H1 (cell line): ENCODE results near the gene WDR74. TPM values are rescaled to one million over a fixed set of nuclear protein-coding genes. Genes with fewer than 3 reads are reported as not detected.

ENCODE experiments used
- CTCF ChIA-PET: fragments of 300-600 bp; sonication (Branson Sonifier 250); formaldehyde crosslinking; loops from one replicate; lab custom pipeline; 2021; ENCODE audit not compliant: partially characterized antibody; lab: Charles Lee
- POLR2A ChIA-PET: fragments of 300-600 bp; sonication (Branson Sonifier 250); formaldehyde crosslinking; loops from one replicate; lab custom pipeline; 2021; ENCODE audit warnings: inconsistent platforms; ENCODE audit not compliant: partially characterized antibody; lab: Charles Lee
- DNase-seq, 2 experiments: peaks; one replicate each; pipeline versions ENCODE4 v3.0.0 to v3.0.0-alpha.2; 2010 to 2022; ENCODE audit warnings: low spot score in 2 of 2, low read depth in 1 of 2, mixed read lengths in 1 of 2
- FAIRE-seq: peaks from 2 replicates; lab custom pipeline; 2011; peaks lifted over from hg19 to GRCh38; lab: Jason Lieb, UNC
- H2AFZ ChIP-seq: 2 replicates; pipeline ENCODE4 v1.8.1; 2012; ENCODE audit warnings: low read length, inconsistent platforms
- H2AK5ac ChIP-seq: 2 replicates; pipeline ENCODE4 v1.6.1; 2013; ENCODE audit warnings: low read depth, low read length
- H2BK120ac ChIP-seq: replicated peaks from 2 replicates; pipeline ENCODE3; 2013; ENCODE audit warnings: low read depth, low read length, inconsistent platforms
- H2BK12ac ChIP-seq: 2 replicates; pipeline ENCODE4 v1.6.1; 2013; ENCODE audit warnings: low read depth, low read length
- H2BK15ac ChIP-seq: 2 replicates; pipeline ENCODE4 v1.6.1; 2013; ENCODE audit warnings: low read length
- H2BK20ac ChIP-seq: 2 replicates; pipeline ENCODE4 v1.6.1; 2013; ENCODE audit warnings: low read length
- H2BK5ac ChIP-seq: 2 replicates; pipeline ENCODE4 v1.6.1; 2013; ENCODE audit warnings: low read depth, low read length
- H3K14ac ChIP-seq: 2 replicates; pipeline ENCODE4 v1.6.1; 2013; ENCODE audit warnings: inconsistent platforms; ENCODE audit not compliant: insufficient read length
- H3K18ac ChIP-seq: 2 replicates; pipeline ENCODE4 v1.6.1; 2013; ENCODE audit warnings: low read length; ENCODE audit errors: extremely low read depth
- H3K23ac ChIP-seq: 2 replicates; pipeline ENCODE4 v1.6.1; 2013; ENCODE audit warnings: inconsistent platforms; ENCODE audit not compliant: insufficient read length
- H3K23me2 ChIP-seq: 2 replicates; pipeline ENCODE4 v1.6.1; 2013; ENCODE audit warnings: low read depth, low read length
- H3K27ac ChIP-seq: 2 replicates; pipeline ENCODE4 v1.6.1; 2011; ENCODE audit warnings: low read depth, low read length, inconsistent platforms
- H3K27me3 ChIP-seq, 4 experiments: replicated peaks in 1 of 4; 1 replicate in 1 of 4; 2 replicates in 3 of 4; pipeline versions ENCODE4 v1.6.1 to v1.8.1; 2011 to 2013; ENCODE audit warnings: low read length in 3 of 4, mild to moderate bottlenecking in 3 of 4, inconsistent platforms in 2 of 4, mixed read lengths in 2 of 4, moderate library complexity in 1 of 4; ENCODE audit not compliant: control insufficient read depth in 3 of 4, insufficient read depth in 3 of 4; ENCODE audit errors: extremely low read depth in 1 of 4
- H3K36me3 ChIP-seq, 4 experiments: 2 replicates each; pipeline versions ENCODE4 v1.6.1 to v1.8.1; 2011 to 2013; ENCODE audit warnings: mild to moderate bottlenecking in 4 of 4, low read length in 3 of 4, moderate library complexity in 2 of 4, control low read depth in 1 of 4, inconsistent platforms in 1 of 4; ENCODE audit not compliant: insufficient read depth in 4 of 4, control insufficient read depth in 2 of 4
- H3K4ac ChIP-seq: replicated peaks from 2 replicates; pipeline ENCODE3; 2013; ENCODE audit warnings: low read length, low read depth, mixed read lengths, inconsistent platforms; ENCODE audit not compliant: insufficient read length
- H3K4me1 ChIP-seq, 4 experiments: replicated peaks in 1 of 4; 1 replicate in 1 of 4; 2 replicates in 3 of 4; pipeline versions ENCODE4 v1.6.1 to v1.8.1; 2011 to 2013; ENCODE audit warnings: low read length in 3 of 4, inconsistent platforms in 2 of 4, mixed read lengths in 1 of 4; ENCODE audit not compliant: insufficient read depth in 4 of 4, control insufficient read depth in 3 of 4
- H3K4me2 ChIP-seq, 2 experiments: 2 replicates each; pipeline versions ENCODE4 v1.6.1 to v1.8.1; 2011 to 2013; ENCODE audit warnings: low read depth in 2 of 2, low read length in 2 of 2, control low read depth in 1 of 2, inconsistent platforms in 1 of 2, mild to moderate bottlenecking in 1 of 2; ENCODE audit not compliant: insufficient read depth in 1 of 2
- H3K4me3 ChIP-seq, 4 experiments: fragments of 200-600, 300-600 bp in 1 of 4; sonication (generic), shearing (Covaris generic), sonication (Bioruptor Twin) in 1 of 4; 2 replicates each; pipeline versions ENCODE4 v1.5.1 to v1.8.1; 2011 to 2016; ENCODE audit warnings: low read length in 4 of 4, low read depth in 3 of 4, control low read depth in 2 of 4, inconsistent platforms in 2 of 4, mild to moderate bottlenecking in 2 of 4, mixed read lengths in 1 of 4, moderate library complexity in 1 of 4; ENCODE audit not compliant: insufficient read depth in 2 of 4; ENCODE audit errors: extremely low read depth in 1 of 4
- H3K56ac ChIP-seq: replicated peaks from 2 replicates; pipeline ENCODE3; 2013; ENCODE audit warnings: low read depth, mild to moderate bottlenecking, mixed read lengths, low read length, inconsistent platforms; ENCODE audit not compliant: insufficient read length
- H3K79me1 ChIP-seq: 2 replicates; pipeline ENCODE4 v1.6.1; 2013; ENCODE audit warnings: low read depth, low read length, control low read depth
- H3K79me2 ChIP-seq, 2 experiments: 2 replicates each; pipeline versions ENCODE4 v1.6.1 to v1.8.1; 2012 to 2013; ENCODE audit warnings: low read length in 2 of 2, mild to moderate bottlenecking in 2 of 2, inconsistent platforms in 1 of 2; ENCODE audit not compliant: insufficient read depth in 2 of 2, control insufficient read depth in 1 of 2
- H3K9ac ChIP-seq, 4 experiments: replicated peaks in 1 of 4; 1 replicate in 1 of 4; 2 replicates in 3 of 4; pipeline versions ENCODE4 v1.6.1 to v1.8.1; 2011 to 2013; ENCODE audit warnings: low read depth in 3 of 4, low read length in 3 of 4, control low read depth in 2 of 4, mild to moderate bottlenecking in 2 of 4, moderate library complexity in 2 of 4, inconsistent platforms in 1 of 4; ENCODE audit errors: extremely low read depth in 1 of 4
- H3K9me3 ChIP-seq, 2 experiments: 2 replicates each; pipeline versions ENCODE4 v1.6.1 to v1.8.1; 2012 to 2013; ENCODE audit warnings: mild to moderate bottlenecking in 2 of 2, moderate library complexity in 2 of 2, control low read depth in 1 of 2, inconsistent platforms in 1 of 2, low read depth in 1 of 2, low read length in 1 of 2, mixed read lengths in 1 of 2; ENCODE audit not compliant: insufficient read depth in 2 of 2
- H4K20me1 ChIP-seq, 2 experiments: replicated peaks in 1 of 2; 2 replicates each; pipeline versions ENCODE3 to v1.8.1; 2011 to 2013; ENCODE audit warnings: inconsistent platforms in 2 of 2, low read length in 2 of 2, mild to moderate bottlenecking in 1 of 2; ENCODE audit not compliant: insufficient read depth in 2 of 2, control insufficient read depth in 1 of 2
- H4K5ac ChIP-seq: 2 replicates; pipeline ENCODE4 v1.6.1; 2013; ENCODE audit warnings: low read length, low read depth, mixed read lengths, inconsistent platforms; ENCODE audit not compliant: insufficient read length
- H4K8ac ChIP-seq: 2 replicates; pipeline ENCODE4 v1.8.0; 2013; ENCODE audit warnings: mild to moderate bottlenecking, moderate library complexity, low read length, inconsistent platforms; ENCODE audit not compliant: insufficient read depth; ENCODE audit errors: extremely low read depth
- H4K91ac ChIP-seq: replicated peaks from 2 replicates; pipeline ENCODE3; 2013; ENCODE audit warnings: low read length, mixed read lengths, inconsistent platforms; ENCODE audit not compliant: insufficient read length
- BCL11A ChIP-seq, 2 experiments: IDR thresholded peaks; one replicate each; pipeline ENCODE4 v1.6.1; 2011; ENCODE audit warnings: low read depth in 2 of 2, low read length in 2 of 2, mild to moderate bottlenecking in 2 of 2
- CHD2 ChIP-seq: IDR thresholded peaks from 2 replicates; pipeline ENCODE4 v1.6.1; 2012; ENCODE audit warnings: low read length, improper control_type of control experiment
- KDM1A ChIP-seq: fragments of 200-600, 300-600 bp; sonication (generic); IDR thresholded peaks from 2 replicates; pipeline ENCODE4 v1.7.1; 2016; ENCODE audit warnings: mild to moderate bottlenecking, low read length, borderline replicate concordance
- POLR2A ChIP-seq, 2 experiments: IDR thresholded peaks; 1 replicate in 1 of 2; 2 replicates in 1 of 2; pipeline ENCODE4 v1.6.1; 2011; ENCODE audit warnings: low read depth in 2 of 2, low read length in 2 of 2, mild to moderate bottlenecking in 2 of 2; ENCODE audit errors: control extremely low read depth in 1 of 2
- POU5F1 ChIP-seq: IDR thresholded peaks from 2 replicates; pipeline ENCODE4 v1.6.1; 2011; ENCODE audit warnings: low read depth, mild to moderate bottlenecking, low read length, moderate library complexity
- SIN3A ChIP-seq, 2 experiments: IDR thresholded peaks in 1 of 2; conservative IDR thresholded peaks in 1 of 2; 2 replicates each; pipeline ENCODE4 v1.6.1; 2011 to 2012; ENCODE audit warnings: low read length in 2 of 2, improper control_type of control experiment in 1 of 2, low read depth in 1 of 2, mild to moderate bottlenecking in 1 of 2
- SIX5 ChIP-seq: IDR thresholded peaks from 2 replicates; pipeline ENCODE4 v1.6.1; 2011; ENCODE audit warnings: mild to moderate bottlenecking, low read depth, low read length
- TAF7 ChIP-seq: optimal IDR thresholded peaks from 2 replicates; pipeline ENCODE3; 2011; ENCODE audit warnings: low read depth, mild to moderate bottlenecking, inconsistent platforms, low read length, moderate library complexity, borderline replicate concordance
- USF2 ChIP-seq: IDR thresholded peaks from 2 replicates; pipeline ENCODE4 v1.6.1; 2011; ENCODE audit warnings: low read length, improper control_type of control experiment
- WGBS, 2 experiments: shearing (Covaris generic) in 1 of 2; methylation state at CpG; one replicate each; pipeline versions ENCODE4 v1.1.6 to v1.1.7; 2013 to 2015; ENCODE audit warnings: low lambda C conversion rate in 2 of 2, mixed read lengths in 2 of 2, inconsistent platforms in 1 of 2, low coverage in 1 of 2, missing lambda C conversion rate in 1 of 2; ENCODE audit not compliant: insufficient replicate concordance in 2 of 2, insufficient coverage in 1 of 2, insufficient read length in 1 of 2; ENCODE audit errors: extremely low coverage in 1 of 2, missing lambda C conversion rate in 1 of 2; 5-methylcytosine and 5-hydroxymethylcytosine counted together
- polyA plus RNA-seq, 7 experiments: library from polyadenylated mRNA; depleted of rRNA in 3 of 7; stranded (reverse) in 5 of 7; unstranded in 2 of 7; fragments of >200 nt in 5 of 7; fragments of 200-250 nt in 2 of 7; gene quantifications; 1 replicate in 5 of 7; 2 replicates in 1 of 7; 4 replicates in 1 of 7; pipeline versions ENCODE4 v1.2.1 to v1.2.3, GENCODE V29; 2011 to 2013; ENCODE audit warnings: missing spikeins in 2 of 7, mixed read lengths in 2 of 7
- total RNA-seq: library from RNA; stranded (reverse); fragmentation: NEBNext Ultra II Directional; extraction: Animal tissue kit (Norgen Biotek cat#: 25700); gene quantifications from 2 replicates; pipeline ENCODE4 v1.2.1, GENCODE V29; 2021

The WDR74 gene
- total and polyA plus RNA-seq, 2 of the 8 experiments (the other 6 are each of a cell fraction or from before 2014, with no cell fraction given) = 93.6 to 97.0 TPM

- Histone ChIP-seq H2BK12ac (peak within 1 kb of the TSS; percentile 21), H3K9ac (peak within 1 kb of the TSS; percentile 82 to 93 (median 90)), H2BK20ac (no peak within 1 kb of the TSS), H3K9me3 (no peaks in the 10 kb centered on the region), H2AK5ac (0 out of 2 replicates have a peak within 1 kb of the TSS, but pooled peaks have one; percentile 4), H3K56ac (peak within 1 kb of the TSS; percentile 12), H3K4ac (peak within 1 kb of the TSS; percentile 16), H3K4me1 (peaks cover 0 to 6% (median 2%) of the 10 kb centered on the region in 4 experiments; a peak in 4 of 7 replicates), H4K91ac (peak within 1 kb of the TSS; percentile 84), H3K23me2 (no peaks in the 10 kb centered on the region; the same call in 1 of the 2 replicates), H2BK5ac (peak within 1 kb of the TSS; percentile 98), H3K14ac (no peak within 1 kb of the TSS), H3K4me2 (peak within 1 kb of the TSS; percentile 69 to 73), H3K27me3 (no peaks in the 10 kb centered on the region), H4K20me1 (peaks cover 0 to 3% of the 10 kb centered on the region in 2 experiments), H3K23ac (no peak within 1 kb of the TSS), H2BK120ac (peak within 1 kb of the TSS; percentile 24), H2BK15ac (peak within 1 kb of the TSS; percentile 81; the same call in 1 of the 2 replicates), H3K79me2 (peaks cover 0 to 33% of the 10 kb centered on the region in 2 experiments; a peak in 2 of 4 replicates), H3K79me1 (peaks cover 7% of the 10 kb centered on the region; the same call in 1 of the 2 replicates), H3K4me3 (peak within 1 kb of the TSS; percentile 77 to 97 (median 90)), H3K18ac (peak within 1 kb of the TSS; percentile 95), H3K27ac (peak within 1 kb of the TSS; percentile 90), H2AFZ (peak within 1 kb of the TSS; percentile 8; the same call in 1 of the 2 replicates), H3K36me3 (peaks cover 0 to 24% (median 10%) of the 10 kb centered on the region in 4 experiments; a peak in 7 of 8 replicates), H4K5ac (peak within 1 kb of the TSS; percentile 94), H4K8ac (peak within 1 kb of the TSS; percentile 99)
- ChIA-PET POLR2A (interaction anchor here (0.7 to 15.9 kb wide), 41 partner anchors 10 to 236 kb away, joined by 3 to 251 read pairs (median 6); partner anchors contain the start of genes C11orf98, CSKMT, GANAB and HNRNPUL2), CTCF (interaction anchor here (0.6 to 6.4 kb wide), 45 partner anchors 9 to 1397 kb away, joined by 3 to 94 read pairs (median 4); partner anchors contain the start of genes HNRNPUL2, LBHD1, SLC3A2 and TAF6L)
- 2% methylated on average over 70 of the region's 88 CpGs; no CpG with 5 or more reads in 1 of the 2 experiments for WGBS, 2 experiments
- FAIRE-seq = no peak
- peak; percentile 93 to 98 for DNase-seq
- TF ChIP-seq SIN3A (conservative IDR thresholded peaks at IDR 0.05 in 1 of 2, IDR thresholded peaks at IDR 0.05 in 1 of 2; ENCODE audit: low read depth in 1 of 2, low read length in 2 of 2) (peak in 1 of 2 experiments; percentile 70; a peak in 3 of 4 replicates), USF2 (no peak; the same call in 1 of the 2 replicates), TAF7 (peak; percentile 91), SIX5 (no peak), BCL11A (IDR thresholded peaks at IDR 0.05; ENCODE audit: low read depth in 2 of 2, low read length in 2 of 2) (no peak), CHD2 (no peak; the same call in 1 of the 2 replicates), KDM1A (no peak), POU5F1 (no peak), POLR2A (IDR thresholded peaks at IDR 0.05; ENCODE audit: control extremely low read depth in 1 of 2, low read depth in 2 of 2, low read length in 2 of 2) (peak; percentile 92 to 94)
Measured at GRCh38 chr11:62787005-62787759, 52.2 kb downstream of the WDR74 start, which contains the start of gene TMEM179B. TSS of gene TMEM179B (plus strand) at chr11:62787402. CDS start at chr11:62787432, 30 bp downstream.
